Globus pallidus (tissue), 1 donor: ENCODE data around the gene LRRC1.

Experiments used
- DNase-seq: peaks from one replicate; pipeline ENCODE4 v3.0.0-alpha.2; 2015; ENCODE audit warnings: low spot score

The LRRC1 gene

GRCh38 chr6:53815381-53816119 is 20.7 kb downstream of the LRRC1 start:
- no peak for DNase-seq

GRCh38 chr6:53818858-53819609 is 24.2 kb downstream of the LRRC1 start:
- no peak for DNase-seq

DNA sequence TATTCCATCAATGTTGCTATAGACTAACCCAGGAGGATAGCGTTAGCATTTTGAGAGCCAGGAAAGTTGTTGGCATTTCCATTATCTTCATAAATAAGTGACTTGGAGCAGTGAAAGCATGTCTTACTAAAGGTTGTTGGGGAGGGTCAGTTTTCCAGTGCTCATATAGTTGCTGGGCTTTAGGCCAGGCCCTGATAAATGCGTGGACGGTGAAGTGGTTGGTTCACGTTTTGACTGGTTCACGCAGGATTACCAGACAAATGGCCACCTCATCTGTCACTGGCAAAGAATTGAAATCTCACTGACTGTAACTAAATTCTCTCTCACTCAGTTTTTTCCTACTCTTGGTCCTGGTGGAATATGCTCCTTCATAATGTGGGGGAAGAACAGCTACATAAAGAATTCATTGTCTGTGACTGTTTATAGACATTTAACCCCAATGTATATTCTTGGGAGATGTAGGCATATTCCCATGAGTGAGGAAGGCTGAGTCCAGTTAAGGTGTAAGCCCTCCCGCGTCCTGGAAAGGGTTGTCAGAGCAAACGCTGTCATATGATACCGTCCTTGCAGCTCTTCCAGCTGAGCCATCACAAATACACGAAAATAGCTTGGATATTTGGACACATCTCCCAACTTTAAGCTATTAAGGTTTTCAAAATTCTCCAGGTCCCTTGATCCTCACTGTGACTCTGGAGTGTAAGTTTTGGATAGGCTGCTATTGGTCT is 27.8 kb downstream of the LRRC1 start:
- DNase-seq = no peak

DNA sequence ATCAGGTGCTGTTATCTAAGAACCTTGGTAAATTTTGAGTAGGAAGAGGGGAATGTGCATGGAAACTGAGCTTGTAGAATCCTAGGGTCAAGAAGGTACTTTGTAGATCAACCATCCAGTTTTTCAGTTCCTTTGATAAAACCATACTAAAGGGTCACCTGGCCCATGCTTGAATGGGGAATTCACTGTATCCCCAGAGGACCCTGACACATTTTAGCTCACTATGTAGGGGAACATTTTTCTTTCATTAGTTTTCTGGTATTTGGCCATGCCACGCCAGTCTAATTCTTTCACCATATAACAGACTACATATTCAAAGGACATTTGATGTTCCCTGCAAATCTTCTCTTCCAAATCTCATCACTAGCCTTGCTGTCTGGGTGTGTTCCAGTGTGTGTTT is 29.9 kb downstream of the LRRC1 start:
- DNase-seq = no peak

DNA sequence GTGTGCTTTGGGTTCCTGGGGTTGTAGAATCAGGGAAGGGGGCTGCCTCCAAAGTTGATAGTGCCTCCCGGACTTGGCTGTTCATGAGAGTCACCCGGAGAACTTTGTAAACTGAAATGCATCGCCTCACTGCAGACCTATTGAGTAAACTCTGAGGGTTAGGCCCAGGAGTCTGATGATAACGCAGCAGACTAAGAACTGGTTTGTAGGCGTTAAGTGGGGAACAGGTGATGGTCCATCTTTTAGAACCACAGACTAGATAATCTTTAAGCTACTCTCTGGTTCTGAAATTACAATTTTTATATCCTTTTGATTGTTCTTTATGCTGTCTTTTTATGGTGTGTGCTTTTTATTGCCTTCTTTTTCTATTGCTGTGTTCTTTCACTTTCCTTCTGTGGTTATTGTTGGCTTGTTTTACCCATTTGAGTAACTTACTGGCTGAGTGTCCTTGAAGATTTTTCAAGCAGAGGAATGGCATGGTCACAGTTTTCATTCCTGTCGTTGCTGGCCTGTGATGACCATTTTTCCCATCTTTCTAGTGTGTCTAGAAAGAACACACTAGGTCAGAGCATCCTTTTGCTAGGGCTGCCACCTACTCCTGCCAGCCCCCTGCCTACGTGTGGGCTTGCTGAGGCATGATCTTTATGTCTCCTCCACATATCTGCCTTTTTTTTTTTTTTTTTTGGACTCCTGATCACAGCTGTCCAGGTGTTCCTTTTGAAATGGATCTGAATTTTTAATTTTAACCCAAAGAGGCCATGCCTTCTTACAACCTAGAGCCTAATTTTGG is 30.9 kb downstream of the LRRC1 start:
- DNase-seq = no peak

DNA sequence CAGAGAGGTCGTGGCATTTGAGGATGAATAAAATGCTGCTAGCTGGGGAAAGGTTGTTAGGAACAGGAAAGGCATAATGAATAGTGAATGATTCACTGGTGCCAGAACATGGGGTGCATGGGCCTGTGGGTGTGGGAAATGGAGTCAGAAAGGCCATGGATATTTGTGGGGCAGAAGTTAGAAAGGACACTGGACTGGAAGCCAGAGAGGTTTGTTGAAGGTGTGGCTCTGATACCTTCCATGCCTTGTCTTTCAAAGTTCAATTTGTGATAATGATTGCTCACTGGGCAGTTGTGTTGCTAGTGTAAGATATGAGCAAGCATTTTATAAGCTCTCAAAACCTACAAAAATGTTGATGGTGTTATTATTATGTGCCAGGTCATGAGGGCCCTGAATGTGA is 32.7 kb downstream of the LRRC1 start:
- DNase-seq = no peak

DNA sequence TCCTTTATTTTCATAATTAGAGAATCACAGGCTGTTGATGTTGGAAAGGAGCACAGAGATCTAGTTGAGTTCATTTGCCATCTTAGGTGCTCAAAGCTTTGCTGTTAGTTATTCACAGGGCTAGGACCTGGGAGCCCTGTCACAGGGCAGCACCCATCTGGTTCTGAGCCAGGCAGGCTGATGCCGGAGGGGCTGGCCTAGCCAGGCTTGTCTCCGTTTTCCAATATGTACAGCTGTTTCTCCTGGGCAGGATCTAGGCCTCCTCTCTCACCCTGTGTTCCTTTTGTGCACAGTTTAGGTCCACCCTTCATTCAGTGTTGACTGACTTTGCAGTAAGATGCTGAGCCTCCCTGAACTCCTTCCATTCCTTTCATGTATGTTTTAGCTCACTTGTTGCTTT is 33.4 kb downstream of the LRRC1 start:
- DNase-seq = no peak

GRCh38 chr6:53828966-53829697 is 34.3 kb downstream of the LRRC1 start:
- DNase-seq = no peak

- no peak for DNase-seq
These were observed 35.0 kb downstream of the LRRC1 start for GRCh38 chr6:53829698-53830221.

DNA sequence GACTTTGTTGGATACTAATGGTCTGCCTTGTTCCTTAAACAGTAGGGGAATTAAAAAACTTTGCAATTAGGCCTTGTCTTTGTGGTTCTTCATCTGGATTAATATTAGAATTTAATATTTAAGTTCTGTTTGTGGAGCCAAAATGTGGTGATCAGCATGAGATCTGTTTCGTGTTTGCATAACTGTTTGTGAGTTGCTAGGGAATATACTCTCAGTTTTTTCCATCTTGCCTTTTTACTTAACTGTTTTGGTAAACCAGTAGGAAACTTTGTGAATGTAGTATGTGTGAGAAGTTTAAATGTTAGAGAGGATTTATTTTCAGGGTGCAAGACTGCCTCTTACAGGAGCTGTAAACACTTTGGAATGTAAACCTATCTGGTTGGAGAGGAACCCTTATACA is 35.6 kb downstream of the LRRC1 start:
- DNase-seq = no peak

DNA sequence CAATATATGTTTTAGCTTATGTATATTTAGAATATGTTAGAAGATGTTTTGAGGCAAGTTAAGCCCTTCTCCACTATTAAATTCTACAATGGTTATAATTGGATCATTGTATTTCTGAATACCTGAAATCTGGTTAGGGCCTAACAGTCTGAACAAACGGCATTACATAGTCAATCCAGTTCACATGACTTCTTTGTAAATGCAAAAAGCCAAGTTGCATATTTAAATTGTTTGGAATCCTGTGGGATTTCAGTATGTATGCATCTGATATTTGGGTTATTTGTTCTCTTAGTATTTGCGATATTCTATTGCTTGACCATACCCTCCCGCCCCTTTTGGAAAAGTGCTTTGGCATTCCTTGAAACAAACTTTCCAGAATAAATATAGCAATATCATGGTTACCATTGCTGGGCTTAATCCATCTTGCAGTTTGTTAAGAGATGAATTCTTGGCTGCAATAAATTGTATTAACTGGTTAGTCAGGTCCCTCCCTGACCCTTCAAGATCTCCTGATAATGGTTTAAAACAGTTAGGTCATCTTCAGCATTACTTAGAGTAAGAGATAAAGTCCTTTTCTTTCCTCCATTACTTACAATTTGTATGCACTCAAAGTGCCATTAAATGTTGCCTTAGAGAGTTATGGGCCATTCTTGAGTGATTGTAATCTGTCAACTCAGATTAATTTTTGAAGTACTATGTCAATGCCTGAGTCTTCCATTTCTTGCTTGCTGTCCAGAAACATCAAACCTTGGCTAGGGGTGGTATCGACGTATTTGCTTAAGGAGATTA is 36.5 kb downstream of the LRRC1 start:
- DNase-seq = no peak

GRCh38 chr6:53831936-53832660 is 37.3 kb downstream of the LRRC1 start:
- DNase-seq = no peak

GRCh38 chr6:53833155-53833554 is 38.4 kb downstream of the LRRC1 start:
- DNase-seq = no peak

DNA sequence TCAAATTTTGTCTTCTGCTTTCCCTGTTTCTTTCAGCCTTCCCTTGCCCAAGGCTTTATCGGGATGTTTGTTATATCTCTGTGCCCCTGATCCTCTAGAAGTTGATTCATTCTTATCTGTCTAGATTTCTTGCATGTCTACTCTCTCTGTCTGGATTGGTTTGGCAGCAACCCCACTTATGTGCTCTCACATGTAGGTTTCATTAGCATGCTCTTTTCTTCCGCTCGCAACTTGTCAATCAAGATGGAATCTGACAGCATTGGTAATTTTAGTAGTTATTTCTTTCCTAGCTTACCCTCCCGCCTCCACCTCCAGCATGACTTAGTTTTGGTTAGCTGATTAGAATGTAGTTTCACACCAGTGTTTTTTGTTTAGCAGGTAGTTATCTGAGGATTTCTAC is 39.3 kb downstream of the LRRC1 start:
- DNase-seq = no peak

DNA sequence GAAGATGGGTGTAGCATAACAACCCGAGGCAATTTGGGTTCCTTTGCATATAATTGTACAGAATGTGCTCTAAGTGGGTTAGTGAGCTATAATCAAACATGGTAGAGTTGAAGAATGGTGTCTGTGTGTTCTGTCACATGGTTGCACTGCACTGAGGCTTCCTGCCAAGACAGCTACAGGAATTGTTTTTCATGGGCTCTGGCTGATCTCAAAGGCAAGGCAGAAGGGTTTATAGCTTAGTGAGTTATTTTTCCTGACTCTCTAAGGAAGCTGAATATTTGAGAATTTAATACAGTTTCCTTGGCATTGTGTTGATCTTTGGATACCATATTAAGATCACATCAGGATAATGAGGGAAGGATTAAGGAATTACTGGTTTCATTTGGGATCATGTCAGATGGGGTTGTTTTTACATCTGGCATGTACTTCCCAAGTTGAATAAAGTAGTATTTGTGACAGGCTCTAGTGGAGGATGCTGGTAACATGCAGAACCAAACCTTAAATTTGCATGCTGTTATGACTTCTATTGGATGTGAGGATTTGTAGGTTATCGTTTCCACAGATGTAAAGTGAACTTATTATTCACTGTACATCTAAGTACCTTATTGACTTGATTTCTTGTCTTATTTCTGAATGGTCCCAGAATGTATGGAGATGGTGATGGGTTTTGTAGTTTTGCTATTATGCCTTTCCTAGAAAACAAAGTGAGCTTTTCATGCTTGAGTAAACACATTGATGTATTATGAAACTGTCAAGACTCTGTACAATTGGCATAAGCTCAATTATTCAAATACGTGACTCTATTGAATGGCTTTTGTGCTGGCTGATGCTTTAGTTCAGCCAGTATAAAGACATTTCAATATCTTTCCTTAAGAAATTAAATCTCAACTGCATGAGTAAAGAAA is 43.3 kb downstream of the LRRC1 start:
- peak; percentile 89 for DNase-seq

GRCh38 chr6:53840027-53840426 is 45.2 kb downstream of the LRRC1 start:
- DNase-seq = no peak

GRCh38 chr6:53845280-53846195 is 50.7 kb downstream of the LRRC1 start:
- DNase-seq = no peak

DNA sequence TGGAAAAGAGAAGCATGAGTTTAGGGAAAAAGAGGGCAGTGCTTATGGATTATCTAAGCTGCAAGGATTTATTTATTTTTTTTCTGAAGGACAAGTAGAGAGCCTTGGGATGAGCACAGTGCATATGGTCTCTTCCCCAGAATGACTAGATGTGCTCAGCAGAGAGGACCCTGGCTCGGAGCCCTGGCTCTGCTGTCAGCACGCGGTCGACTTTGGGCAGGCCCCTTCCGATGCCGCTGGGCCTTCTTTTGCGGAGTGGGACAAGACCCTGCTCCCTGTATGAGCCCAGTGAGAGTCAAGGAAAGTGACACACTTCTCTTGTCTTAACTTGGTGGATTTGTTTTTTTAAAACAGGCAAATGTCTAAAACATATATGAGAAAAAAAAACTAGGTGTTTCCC is 51.4 kb downstream of the LRRC1 start:
- no peak for DNase-seq
